Upper lobe of left lung (tissue), 4 donors: ENCODE data around the gene TRIM41.

Experiments used
- EP300 ChIP-seq, 4 donors: sonication (generic); formaldehyde crosslinking; IDR thresholded peaks; one replicate each; pipeline ENCODE4 v1.5.1; 2017; ENCODE audit warnings: antibody characterized with exemption in 4 of 4, control low read depth in 2 of 4
- POLR2A ChIP-seq, 4 donors: fragments of 450-650 bp; IDR thresholded peaks; one replicate each; pipeline ENCODE4 v1.5.1; 2016 to 2017; ENCODE audit warnings: antibody characterized with exemption in 4 of 4, mild to moderate bottlenecking in 2 of 4
- POLR2AphosphoS5 ChIP-seq, 2 donors: sonication (generic); formaldehyde crosslinking; IDR thresholded peaks; one replicate each; pipeline ENCODE4 v1.5.1; 2017; ENCODE audit warnings: antibody characterized with exemption in 2 of 2
- TF ChIP-seq, protein P1 (sequence below), 6 experiments: fragments of 450-650 bp in 4 of 6; fragments of 200-600 bp in 2 of 6; sonication (generic) in 2 of 6; IDR thresholded peaks; one replicate each; pipeline ENCODE4 v1.5.1; 2016 to 2019; ENCODE audit warnings: antibody characterized with exemption in 6 of 6

DNA sequence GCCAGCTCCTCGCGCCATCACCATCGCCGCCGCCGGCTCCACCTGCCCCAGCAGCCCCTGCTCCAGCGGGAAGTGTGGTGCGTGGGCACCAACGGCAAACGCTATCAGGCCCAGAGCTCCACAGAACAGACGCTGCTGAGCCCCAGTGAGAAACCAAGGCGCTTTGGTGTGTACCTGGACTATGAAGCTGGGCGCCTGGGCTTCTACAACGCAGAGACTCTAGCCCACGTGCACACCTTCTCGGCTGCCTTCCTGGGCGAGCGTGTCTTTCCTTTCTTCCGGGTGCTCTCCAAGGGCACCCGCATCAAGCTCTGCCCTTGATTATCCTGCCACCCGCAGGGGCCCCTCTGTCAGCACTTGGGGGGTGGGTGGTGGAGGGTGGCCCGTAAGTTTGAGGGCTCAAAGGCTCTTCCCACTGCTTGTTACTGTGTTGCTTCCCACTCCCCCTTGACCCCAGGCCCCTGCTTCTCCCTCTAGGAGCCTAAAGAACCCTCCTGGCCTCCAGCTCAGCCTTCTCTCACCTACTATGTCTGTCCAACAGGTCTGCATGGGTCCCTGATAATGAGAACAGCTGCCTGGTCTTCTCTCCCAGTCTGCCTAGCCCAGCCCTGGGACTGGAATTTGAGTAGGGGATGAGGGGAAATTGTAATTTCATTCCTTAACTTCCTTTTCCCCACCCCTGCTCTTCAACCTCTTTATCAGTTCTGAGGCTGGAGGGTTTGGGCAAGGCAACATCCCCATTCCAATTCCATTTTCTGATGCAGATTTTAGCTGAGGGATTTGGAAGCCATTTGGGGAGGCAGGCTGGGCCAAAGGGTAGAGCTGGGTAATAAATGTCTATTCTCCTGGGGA is 11.6 kb downstream of the TRIM41 start:
- TF ChIP-seq POLR2A (IDR thresholded peaks at IDR 0.05): no peak
- no peak for TF ChIP-seq EP300 (IDR thresholded peaks at IDR 0.05)
- TF ChIP-seq, protein P1, sequence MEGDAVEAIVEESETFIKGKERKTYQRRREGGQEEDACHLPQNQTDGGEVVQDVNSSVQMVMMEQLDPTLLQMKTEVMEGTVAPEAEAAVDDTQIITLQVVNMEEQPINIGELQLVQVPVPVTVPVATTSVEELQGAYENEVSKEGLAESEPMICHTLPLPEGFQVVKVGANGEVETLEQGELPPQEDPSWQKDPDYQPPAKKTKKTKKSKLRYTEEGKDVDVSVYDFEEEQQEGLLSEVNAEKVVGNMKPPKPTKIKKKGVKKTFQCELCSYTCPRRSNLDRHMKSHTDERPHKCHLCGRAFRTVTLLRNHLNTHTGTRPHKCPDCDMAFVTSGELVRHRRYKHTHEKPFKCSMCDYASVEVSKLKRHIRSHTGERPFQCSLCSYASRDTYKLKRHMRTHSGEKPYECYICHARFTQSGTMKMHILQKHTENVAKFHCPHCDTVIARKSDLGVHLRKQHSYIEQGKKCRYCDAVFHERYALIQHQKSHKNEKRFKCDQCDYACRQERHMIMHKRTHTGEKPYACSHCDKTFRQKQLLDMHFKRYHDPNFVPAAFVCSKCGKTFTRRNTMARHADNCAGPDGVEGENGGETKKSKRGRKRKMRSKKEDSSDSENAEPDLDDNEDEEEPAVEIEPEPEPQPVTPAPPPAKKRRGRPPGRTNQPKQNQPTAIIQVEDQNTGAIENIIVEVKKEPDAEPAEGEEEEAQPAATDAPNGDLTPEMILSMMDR (IDR thresholded peaks at IDR 0.05): no peak
- no peak for TF ChIP-seq POLR2AphosphoS5 (IDR thresholded peaks at IDR 0.05)
